Parathyroid adenoma (tissue), 2 donors: ENCODE data around the gene RNF115.

Experiments used
- H2AFZ ChIP-seq: fragments of 300-600 bp; sonication (generic); one replicate; pipeline ENCODE4 v1.7.0; 2017; ENCODE audit warnings: antibody characterized with exemption, mild to moderate bottlenecking
- H3K27ac ChIP-seq: fragments of 300-600 bp; sonication (generic); one replicate; pipeline ENCODE4 v1.7.0; 2017
- H3K27me3 ChIP-seq: fragments of 300-600 bp; sonication (generic); one replicate; pipeline ENCODE4 v1.7.0; 2017; ENCODE audit warnings: low read length; ENCODE audit not compliant: control insufficient read depth, insufficient read depth
- H3K36me3 ChIP-seq: fragments of 300-600 bp; sonication (generic); one replicate; pipeline ENCODE4 v1.7.0; 2017; ENCODE audit warnings: low read length; ENCODE audit not compliant: control insufficient read depth, insufficient read depth
- H3K4me1 ChIP-seq: fragments of 300-600 bp; sonication (generic); one replicate; pipeline ENCODE4 v1.7.0; 2017; ENCODE audit warnings: control low read depth
- H3K4me2 ChIP-seq: fragments of 300-600 bp; sonication (generic); one replicate; pipeline ENCODE4 v1.7.0; 2017; ENCODE audit warnings: low read length
- H3K4me3 ChIP-seq: fragments of 300-600 bp; sonication (generic); one replicate; pipeline ENCODE4 v1.7.0; 2017; ENCODE audit warnings: low read depth, low read length
- H3K79me2 ChIP-seq: fragments of 300-600 bp; sonication (generic); one replicate; pipeline ENCODE4 v1.7.0; 2017; ENCODE audit warnings: control low read depth
- H3K9ac ChIP-seq: fragments of 300-600 bp; sonication (generic); one replicate; pipeline ENCODE4 v1.7.0; 2017; ENCODE audit warnings: mild to moderate bottlenecking
- H3K9me3 ChIP-seq: fragments of 300-600 bp; sonication (generic); one replicate; pipeline ENCODE4 v1.7.0; 2017; ENCODE audit warnings: low read length; ENCODE audit not compliant: control insufficient read depth
- CTCF ChIP-seq: fragments of 300-600 bp; sonication (generic); IDR thresholded peaks from one replicate; pipeline ENCODE4 v1.7.0; 2017; ENCODE audit warnings: antibody characterized with exemption, mild to moderate bottlenecking
- donor health status: primary hyperparathyroidism.

RNF115 gene

GRCh38 chr1:145688924-145689323, 135.0 kb downstream of the RNF115 start:
- H3K79me2 ChIP-seq = no peaks in the 10 kb centered on the region
- no peak overlapping the region for H3K4me3 ChIP-seq
- TF ChIP-seq CTCF = no peak
- no peak overlapping the region for H3K4me2 ChIP-seq
- no peaks in the 10 kb centered on the region for H3K4me1 ChIP-seq
- H3K9me3 ChIP-seq = no peaks in the 10 kb centered on the region
- H3K27ac ChIP-seq = no peak overlapping the region
- no peak overlapping the region for H3K9ac ChIP-seq
- H2AFZ ChIP-seq = no peak overlapping the region
- H3K27me3 ChIP-seq = no peaks in the 10 kb centered on the region
- no peaks in the 10 kb centered on the region for H3K36me3 ChIP-seq
